ENCODE results near the gene ZXDB.
"Not testable (repeated sequence)": the region's sequence is repeated elsewhere in the genome, so short reads cannot be mapped to it uniquely, and the experiment has no call there.

The ZXDB gene

DNA sequence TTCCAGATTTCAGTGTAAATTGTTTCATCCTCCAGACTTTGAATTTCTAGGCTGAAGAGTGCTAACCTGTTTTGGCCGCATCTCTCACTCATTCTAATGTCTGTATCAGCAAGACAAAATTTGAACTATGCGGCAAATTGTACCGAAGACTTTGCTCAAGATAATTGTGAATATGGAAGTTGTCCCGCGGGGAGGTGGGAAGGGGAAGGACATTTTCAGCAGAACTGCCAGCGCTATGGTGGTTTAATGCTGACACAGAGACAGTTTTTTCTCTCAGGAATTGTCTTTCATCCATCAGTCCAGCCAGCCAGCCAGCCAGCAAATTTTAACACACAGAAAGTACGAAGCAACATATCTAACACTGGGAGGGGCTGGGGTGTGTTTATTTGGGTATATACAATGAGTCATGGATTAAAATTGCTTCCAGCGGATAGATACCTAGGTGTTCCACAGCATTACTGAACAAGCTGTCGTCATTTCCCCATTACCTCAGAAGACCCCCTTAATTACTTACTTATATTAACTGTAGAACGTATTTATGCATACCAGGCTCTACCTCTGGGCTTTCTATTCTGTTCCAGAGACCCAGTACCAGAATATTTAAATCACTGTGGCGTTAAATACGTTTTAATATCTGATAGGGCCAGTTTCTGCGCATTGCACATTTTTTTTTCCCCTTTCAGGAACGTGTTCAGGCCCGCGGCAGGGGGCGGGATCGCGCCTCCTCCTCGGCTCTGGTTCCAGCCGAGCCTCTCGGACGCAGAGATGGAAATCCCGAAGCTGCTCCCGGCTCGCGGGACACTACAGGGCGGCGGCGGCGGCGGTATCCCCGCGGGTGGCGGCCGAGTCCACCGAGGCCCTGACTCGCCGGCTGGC lies at the start of gene ZXDB:
TSS of gene ZXDB (plus strand) at position 728 of the 876 bp plus-strand sequence. CDS start at position 766, 38 bp downstream.
- not testable (repeated sequence) for DNase-seq (ENCODE audit: low read depth)
- H3K4me3 ChIP-seq (ENCODE audit: low read depth, low read length), result peak within 1 kb of the TSS; percentile 51

GRCh38 chrX:57565198-57565597 lies 26.6 kb upstream of the ZXDB start:
- no peak for DNase-seq (ENCODE audit: low read depth)
- TF ChIP-seq CTCF (IDR thresholded peaks at IDR 0.05; ENCODE audit: control insufficient read depth, extremely low read depth, insufficient read depth), result no peak
- no peak overlapping the region for H3K4me3 ChIP-seq (ENCODE audit: low read depth, low read length)

- DNase-seq (ENCODE audit: low read depth), result no peak
- peak; percentile 37; the same call in 1 of the 2 replicates for TF ChIP-seq CTCF (IDR thresholded peaks at IDR 0.05; ENCODE audit: control insufficient read depth, extremely low read depth, insufficient read depth)
- no peak overlapping the region for H3K4me3 ChIP-seq (ENCODE audit: low read depth, low read length)
These were observed 18.1 kb upstream of the ZXDB start for GRCh38 chrX:57573754-57574153.

- not testable (repeated sequence) for DNase-seq (ENCODE audit: low read depth); H3K4me3 ChIP-seq (ENCODE audit: low read depth, low read length)
- TF ChIP-seq CTCF (IDR thresholded peaks at IDR 0.05; ENCODE audit: control insufficient read depth, extremely low read depth, insufficient read depth), result peak; percentile 43
These were observed 8.9 kb upstream of the ZXDB start for GRCh38 chrX:57582948-57583347.

- H3K4me3 ChIP-seq (ENCODE audit: low read depth, low read length), result no peak overlapping the region
- no peak for DNase-seq (ENCODE audit: low read depth)
- TF ChIP-seq CTCF (IDR thresholded peaks at IDR 0.05; ENCODE audit: control insufficient read depth, extremely low read depth, insufficient read depth), result no peak
These were observed 8.3 kb upstream of the ZXDB start for GRCh38 chrX:57583477-57583876.

DNA sequence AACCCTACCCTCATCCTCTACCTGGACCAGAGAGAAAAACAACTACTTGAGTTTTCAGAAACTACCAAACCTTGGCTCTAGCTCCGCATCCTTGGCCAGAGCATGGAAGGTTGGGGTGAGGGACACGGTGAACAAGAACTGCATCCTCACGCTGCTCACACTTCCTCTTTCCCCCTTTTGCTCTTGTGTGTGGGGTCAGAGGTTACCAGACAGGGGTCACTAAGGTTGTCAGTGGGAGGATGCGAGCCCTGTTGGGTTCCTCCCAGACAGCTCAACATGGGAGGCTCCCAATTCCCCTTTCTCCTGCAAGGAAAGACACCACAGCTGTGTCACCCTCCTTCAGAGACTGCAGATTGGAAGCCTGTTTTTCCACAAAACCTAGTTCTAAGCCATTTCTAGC lies 5.5 kb upstream of the ZXDB start:
- H3K4me3 ChIP-seq (ENCODE audit: low read depth, low read length), result no peak overlapping the region
- DNase-seq (ENCODE audit: low read depth), result no peak
- TF ChIP-seq CTCF (IDR thresholded peaks at IDR 0.05; ENCODE audit: control insufficient read depth, extremely low read depth, insufficient read depth), result no peak

DNA sequence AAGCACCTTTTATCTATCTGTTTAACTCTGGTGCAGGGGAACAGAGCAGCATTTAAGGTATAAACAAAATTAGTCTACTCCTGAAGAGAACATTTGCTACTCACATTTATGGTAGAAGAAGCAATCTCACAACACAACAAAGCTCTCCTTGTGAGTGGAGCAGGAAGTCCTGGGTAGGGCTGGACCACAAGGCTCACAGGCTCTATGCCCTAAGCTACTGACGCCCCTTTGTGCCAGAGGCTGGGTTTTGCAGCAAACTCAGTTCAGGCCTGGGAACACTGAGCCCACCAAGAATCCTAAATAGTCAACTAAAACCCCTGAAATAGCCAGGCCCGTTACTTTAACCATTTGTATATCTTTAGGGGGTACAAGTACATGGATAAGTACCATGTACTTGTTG lies 4.7 kb upstream of the ZXDB start:
- no peak for DNase-seq (ENCODE audit: low read depth)
- TF ChIP-seq CTCF (IDR thresholded peaks at IDR 0.05; ENCODE audit: control insufficient read depth, extremely low read depth, insufficient read depth), result no peak
- H3K4me3 ChIP-seq (ENCODE audit: low read depth, low read length), result no peak overlapping the region
